HEK293 (cell line): ENCODE results near the gene MKRN2.

ENCODE experiments used
- CTCF ChIP-seq: fragments of 450-650 bp; formaldehyde crosslinking; IDR thresholded peaks from 2 replicates; pipeline ENCODE4 v1.5.1; 2016; ENCODE audit warnings: missing biosample characterization, missing genetic modification characterization
- GLI4 ChIP-seq: fragments of 450-650 bp; formaldehyde crosslinking; IDR thresholded peaks from 2 replicates; pipeline ENCODE4 v1.5.1; 2016; ENCODE audit warnings: missing biosample characterization, missing genetic modification characterization
- ZBTB11 ChIP-seq: fragments of 450-650 bp; formaldehyde crosslinking; conservative IDR thresholded peaks from 2 replicates; pipeline ENCODE4 v1.5.1; 2016; ENCODE audit warnings: low read depth, missing biosample characterization, missing genetic modification characterization
- ZNF416 ChIP-seq: fragments of 450-650 bp; formaldehyde crosslinking; IDR thresholded peaks from 2 replicates; pipeline ENCODE4 v1.5.1; 2016; ENCODE audit warnings: missing biosample characterization, missing genetic modification characterization
- ZNF639 ChIP-seq: fragments of 450-650 bp; formaldehyde crosslinking; IDR thresholded peaks from 2 replicates; pipeline ENCODE4 v1.5.1; 2016; ENCODE audit warnings: missing biosample characterization, missing genetic modification characterization

- TF ChIP-seq CTCF: no peak
- no peak for TF ChIP-seq ZBTB11
- no peak for TF ChIP-seq ZNF416 (tag by site-specific recombination)
- TF ChIP-seq GLI4 (tag by site-specific recombination): no peak
- TF ChIP-seq ZNF639 (tag by site-specific recombination): no peak
Observed at GRCh38 chr3:12559520-12559919, 2.6 kb downstream of the MKRN2 start.
